Colonic mucosa (tissue), 4 donors: ENCODE results near the gene ARID5B. TPM values are rescaled to one million over a fixed set of nuclear protein-coding genes. Genes with fewer than 3 reads are reported as not detected.
A peak's percentile ranks its signal among the peaks of the same experiment; 100 is the strongest.

Source experiments
- DNase-seq: peaks from one replicate; pipeline ENCODE4 v3.0.0-alpha.2; 2020
- H3K27ac ChIP-seq: fragments of 200-600 bp; one replicate; pipeline ENCODE4 v1.8.0; 2021
- H3K27me3 ChIP-seq: fragments of 200-600 bp; one replicate; pipeline ENCODE4 v1.8.0; 2021
- H3K36me3 ChIP-seq: fragments of 200-600 bp; one replicate; pipeline ENCODE4 v1.8.0; 2021
- H3K4me1 ChIP-seq: fragments of 200-600 bp; one replicate; pipeline ENCODE4 v1.8.0; 2021; ENCODE audit warnings: mild to moderate bottlenecking
- H3K4me3 ChIP-seq: fragments of 200-600 bp; one replicate; pipeline ENCODE4 v1.8.0; 2021
- H3K9ac ChIP-seq, 2 donors: one replicate each; pipeline ENCODE4 v1.7.0; 2013; ENCODE audit warnings: control low read depth in 2 of 2, low read depth in 2 of 2, low read length in 2 of 2
- H3K9me3 ChIP-seq: fragments of 200-600 bp; one replicate; pipeline ENCODE4 v1.8.0; 2021
- CTCF ChIP-seq: fragments of 200-600 bp; IDR thresholded peaks from one replicate; pipeline ENCODE4 v1.8.0; 2022; ENCODE audit warnings: antibody characterized with exemption, mild to moderate bottlenecking
- intact Hi-C: fragments of 100-400 bp; cut with DNase I; formaldehyde crosslinking; loops from one replicate; pipeline ENCODE4 v1.14.1; 2022
- total RNA-seq, 2 donors: library from RNA; stranded (reverse); fragmentation: NEBNext Ultra II Directional in 1 of 2; extraction: Animal tissue kit (Norgen Biotek cat#: 25700) in 1 of 2; gene quantifications; one replicate each; pipeline ENCODE4 v1.2.1, GENCODE V29; 2021
- donor health status: healthy.
- donor health status: DM: no; HTN: no; CAD: no.
- donor health status: DM: no; HTN: no; CAD: no.

ARID5B gene
- total RNA-seq, 2 donors from 2014 or later = 18.8 to 27.2 TPM

- H3K9ac ChIP-seq = peak overlapping the region in 1 of 2 donors; percentile 55
Observed at GRCh38 chr10:61943674-61944378, 42.3 kb downstream of the ARID5B start.

GRCh38 chr10:61944410-61945147 lies 43.1 kb downstream of the ARID5B start:
- H3K27ac ChIP-seq = peak overlapping the region; percentile 10
- H3K9me3 ChIP-seq = no peaks in the 10 kb centered on the region
- H3K4me1 ChIP-seq = no peaks in the 10 kb centered on the region
- H3K4me3 ChIP-seq = no peak overlapping the region
- no peaks in the 10 kb centered on the region for H3K27me3 ChIP-seq
- H3K36me3 ChIP-seq = no peaks in the 10 kb centered on the region
- no peak for TF ChIP-seq CTCF
- intact Hi-C loops = no loop called here
- H3K9ac ChIP-seq = peak overlapping the region in 1 of 2 donors; percentile 55
- DNase-seq = no peak

More at GRCh38 chr10:61943674-61944378, 42.3 kb downstream of the ARID5B start:
- H3K27me3 ChIP-seq = no peaks in the 10 kb centered on the region
- no peak for DNase-seq
- no peaks in the 10 kb centered on the region for H3K9me3 ChIP-seq
- intact Hi-C loops = no loop called here
- no peak overlapping the region for H3K4me3 ChIP-seq
- no peaks in the 10 kb centered on the region for H3K36me3 ChIP-seq
- TF ChIP-seq CTCF = no peak
- no peaks in the 10 kb centered on the region for H3K4me1 ChIP-seq
- H3K27ac ChIP-seq = peak overlapping the region; percentile 15

- Histone ChIP-seq H3K36me3 (no peaks in the 10 kb centered on the region), H3K27me3 (no peaks in the 10 kb centered on the region), H3K4me1 (no peaks in the 10 kb centered on the region), H3K9ac (no peak overlapping the region), H3K27ac (no peak overlapping the region), H3K4me3 (no peak overlapping the region), H3K9me3 (no peaks in the 10 kb centered on the region)
- intact Hi-C loops = no loop called here
- no peak for TF ChIP-seq CTCF
- DNase-seq = no peak
Observed at GRCh38 chr10:61949687-61950086, 48.2 kb downstream of the ARID5B start.

GRCh38 chr10:61950449-61951143 lies 49.1 kb downstream of the ARID5B start:
- no peak for DNase-seq
- no peak overlapping the region for H3K9ac ChIP-seq
- no peaks in the 10 kb centered on the region for H3K27me3 ChIP-seq
- no peak for TF ChIP-seq CTCF
- no peak overlapping the region for H3K4me3 ChIP-seq
- no peaks in the 10 kb centered on the region for H3K36me3 ChIP-seq
- H3K9me3 ChIP-seq = no peaks in the 10 kb centered on the region
- H3K4me1 ChIP-seq = no peaks in the 10 kb centered on the region
- intact Hi-C loops = no loop called here
- H3K27ac ChIP-seq = no peak overlapping the region

- H3K9ac ChIP-seq = no peak overlapping the region
- no peak for TF ChIP-seq CTCF
- no peak for DNase-seq
- H3K4me3 ChIP-seq = no peak overlapping the region
- no peaks in the 10 kb centered on the region for H3K4me1 ChIP-seq
- H3K36me3 ChIP-seq = no peaks in the 10 kb centered on the region
- no peaks in the 10 kb centered on the region for H3K9me3 ChIP-seq
- intact Hi-C loops = no loop called here
- H3K27ac ChIP-seq = no peak overlapping the region
- no peaks in the 10 kb centered on the region for H3K27me3 ChIP-seq
Observed at GRCh38 chr10:61951144-61951483, 49.6 kb downstream of the ARID5B start.
